Keratinocyte (primary cell): ENCODE data around the gene HP1BP3. TPM values are rescaled to one million over a fixed set of nuclear protein-coding genes. Genes with fewer than 3 reads are reported as not detected.
A peak's percentile ranks its signal among the peaks of the same experiment; 100 is the strongest.

Source experiments
- DNase-seq: peaks from one replicate; pipeline ENCODE4 v3.0.0-alpha.2; 2011; ENCODE audit warnings: low read depth, missing footprints, low spot score
- FAIRE-seq: peaks from 2 replicates; lab custom pipeline; 2011; peaks lifted over from hg19 to GRCh38; lab: Jason Lieb, UNC
- H2AFZ ChIP-seq: 2 replicates; pipeline ENCODE4 v1.6.0; 2012; ENCODE audit warnings: low read length, control low read depth, inconsistent platforms; ENCODE audit not compliant: control insufficient read depth
- H3K27ac ChIP-seq: 2 replicates; pipeline ENCODE4 v1.5.1; 2011; ENCODE audit warnings: low read length; ENCODE audit not compliant: control insufficient read depth, insufficient read depth
- H3K27me3 ChIP-seq: 3 replicates; pipeline ENCODE4 v1.6.0; 2011; ENCODE audit warnings: low read length; ENCODE audit not compliant: control insufficient read depth, insufficient read depth; ENCODE audit errors: extremely low read depth
- H3K36me3 ChIP-seq, 2 experiments: 2 replicates in 1 of 2; 3 replicates in 1 of 2; pipeline ENCODE4 v1.5.1; 2011; ENCODE audit warnings: low read length in 2 of 2, mild to moderate bottlenecking in 1 of 2; ENCODE audit not compliant: control insufficient read depth in 2 of 2, insufficient read depth in 2 of 2; ENCODE audit errors: extremely low read depth in 1 of 2
- H3K4me1 ChIP-seq: 3 replicates; pipeline ENCODE4 v1.5.1; 2011; ENCODE audit warnings: low read length; ENCODE audit not compliant: control insufficient read depth, insufficient read depth; ENCODE audit errors: extremely low read depth
- H3K4me2 ChIP-seq: 3 replicates; pipeline ENCODE4 v1.6.0; 2011; ENCODE audit warnings: low read depth, low read length; ENCODE audit not compliant: control insufficient read depth, insufficient read depth; ENCODE audit errors: extremely low read depth
- H3K4me3 ChIP-seq, 3 experiments: fragments of 200-600 bp in 1 of 3; sonication (generic) in 1 of 3; 2 replicates in 2 of 3; 3 replicates in 1 of 3; pipeline ENCODE4 v1.5.1; 2011 to 2016; ENCODE audit warnings: low read length in 3 of 3, mild to moderate bottlenecking in 3 of 3, control low read depth in 2 of 3, inconsistent platforms in 1 of 3, low read depth in 1 of 3, mixed read lengths in 1 of 3, mixed run types in 1 of 3, moderate library complexity in 1 of 3; ENCODE audit not compliant: control insufficient read depth in 2 of 3, insufficient read depth in 2 of 3; ENCODE audit errors: extremely low read depth in 1 of 3
- H3K79me2 ChIP-seq: 2 replicates; pipeline ENCODE4 v1.6.0; 2012; ENCODE audit warnings: low read length; ENCODE audit not compliant: control insufficient read depth, insufficient read depth
- H3K9ac ChIP-seq: 3 replicates; pipeline ENCODE4 v1.6.0; 2011; ENCODE audit warnings: low read length; ENCODE audit not compliant: control insufficient read depth, insufficient read depth; ENCODE audit errors: extremely low read depth
- H3K9me1 ChIP-seq: 3 replicates; pipeline ENCODE4 v1.6.0; 2011; ENCODE audit warnings: low read length; ENCODE audit not compliant: control insufficient read depth, insufficient read depth; ENCODE audit errors: extremely low read depth
- H3K9me3 ChIP-seq: 2 replicates; pipeline ENCODE4 v1.5.1; 2012; ENCODE audit warnings: low read depth, low read length; ENCODE audit not compliant: control insufficient read depth
- H4K20me1 ChIP-seq: 3 replicates; pipeline ENCODE4 v1.6.0; 2011; ENCODE audit warnings: low read length; ENCODE audit not compliant: control insufficient read depth, insufficient read depth; ENCODE audit errors: extremely low read depth
- EZH2 ChIP-seq: IDR thresholded peaks from one replicate; pipeline ENCODE4 v1.6.1; 2012; ENCODE audit warnings: inconsistent platforms, mild to moderate bottlenecking, low read length, moderate library complexity
- dilution Hi-C: fragments of 300-500 bp; cut with MboI; formaldehyde crosslinking; loops from one replicate; pipeline ENCODE4 v1.7.0; 2020; ENCODE audit warnings: low sequenced_read_pairs; ENCODE audit not compliant: extremely low pct_ligation_motif_present
- polyA plus RNA-seq, 5 experiments: library from polyadenylated mRNA; depleted of rRNA in 3 of 5; stranded (reverse) in 3 of 5; stranded (forward) in 1 of 5; unstranded in 1 of 5; fragments of >200 nt; gene quantifications; 1 replicate in 1 of 5; 2 replicates in 3 of 5; 3 replicates in 1 of 5; pipeline versions ENCODE4 v1.2.1 to v1.2.3, GENCODE V29; 2011 to 2012; ENCODE audit warnings: missing spikeins in 2 of 5, low read depth in 1 of 5, low replicate concordance in 1 of 5
- TF ChIP-seq, protein P1 (sequence below), 3 experiments: IDR thresholded peaks in 1 of 3; conservative IDR thresholded peaks in 1 of 3; optimal IDR thresholded peaks in 1 of 3; 2 replicates in 2 of 3; 3 replicates in 1 of 3; pipeline versions ENCODE3 to v1.5.1; 2011; ENCODE audit warnings: low read length in 3 of 3, mild to moderate bottlenecking in 3 of 3, moderate library complexity in 2 of 3, control low read depth in 1 of 3, inconsistent platforms in 1 of 3; ENCODE audit not compliant: insufficient read depth in 2 of 3; ENCODE audit errors: extremely low read depth in 1 of 3

HP1BP3 gene
- polyA plus RNA-seq, 1 donor (not counting 4 experiments of a cell fraction or from before 2014, with no cell fraction given): 148 TPM

DNA sequence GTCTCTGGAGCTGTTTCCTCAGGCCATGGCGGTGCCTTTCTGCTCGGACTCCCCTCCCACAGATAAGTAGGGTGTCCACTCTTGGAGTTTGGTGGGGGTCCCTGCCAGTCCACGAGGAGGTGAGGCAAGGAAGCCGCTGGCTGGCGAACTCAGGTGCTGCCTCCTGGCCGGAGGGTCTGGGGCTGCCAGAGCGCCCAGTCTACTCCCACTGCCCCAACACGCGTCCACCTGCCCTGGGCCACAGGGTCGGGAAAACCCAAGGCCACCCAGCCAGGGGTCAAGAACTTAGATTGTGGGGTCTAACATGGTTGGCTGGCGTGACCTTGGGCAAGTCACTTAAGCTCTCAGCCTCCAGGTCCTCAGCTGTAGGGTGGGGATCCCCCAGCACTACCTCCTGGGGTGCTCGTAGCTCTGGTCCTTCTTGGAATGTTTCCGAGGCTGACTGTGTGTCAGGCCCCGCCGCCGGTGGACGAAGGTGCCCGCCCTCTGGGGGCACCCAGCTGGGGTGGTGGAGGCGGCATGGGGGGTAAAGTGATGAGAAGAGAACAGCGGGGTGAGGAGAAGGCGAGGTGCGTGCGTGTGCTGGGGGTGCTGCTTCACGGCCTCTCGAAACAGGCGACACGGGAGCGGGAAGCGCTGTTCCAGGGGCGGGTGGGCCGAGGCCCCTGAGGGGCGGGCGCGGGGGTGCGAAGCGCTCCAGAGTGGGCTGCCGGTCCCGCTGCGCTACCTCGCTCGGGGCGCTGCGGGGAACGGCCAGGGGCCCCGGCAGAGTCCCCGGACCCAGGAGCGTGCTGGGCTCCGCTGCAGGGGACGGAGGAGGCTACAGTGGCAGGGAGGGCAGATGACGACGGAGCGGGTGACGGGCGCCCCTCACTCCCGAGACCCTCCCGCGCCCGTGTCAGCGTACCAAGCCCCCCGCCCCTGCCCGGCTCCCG is 55.8 kb downstream of the HP1BP3 start:
- Histone ChIP-seq H3K36me3 (peaks cover 12 to 29% of the 10 kb centered on the region in 2 experiments), H3K79me2 (peaks cover 53% of the 10 kb centered on the region), H3K4me2 (peak overlapping the region; percentile 70), H3K9ac (peak overlapping the region; percentile 88), H2AFZ (no peak overlapping the region), H3K4me3 (peak overlapping the region; percentile 69 to 89 (median 75)), H4K20me1 (no peaks in the 10 kb centered on the region), H3K4me1 (peaks cover 62% of the 10 kb centered on the region), H3K9me1 (no peaks in the 10 kb centered on the region), H3K27me3 (no peaks in the 10 kb centered on the region), H3K27ac (peak overlapping the region; percentile 85), H3K9me3 (no peaks in the 10 kb centered on the region)
- dilution Hi-C loops: no loop called here
- TF ChIP-seq, protein P1, sequence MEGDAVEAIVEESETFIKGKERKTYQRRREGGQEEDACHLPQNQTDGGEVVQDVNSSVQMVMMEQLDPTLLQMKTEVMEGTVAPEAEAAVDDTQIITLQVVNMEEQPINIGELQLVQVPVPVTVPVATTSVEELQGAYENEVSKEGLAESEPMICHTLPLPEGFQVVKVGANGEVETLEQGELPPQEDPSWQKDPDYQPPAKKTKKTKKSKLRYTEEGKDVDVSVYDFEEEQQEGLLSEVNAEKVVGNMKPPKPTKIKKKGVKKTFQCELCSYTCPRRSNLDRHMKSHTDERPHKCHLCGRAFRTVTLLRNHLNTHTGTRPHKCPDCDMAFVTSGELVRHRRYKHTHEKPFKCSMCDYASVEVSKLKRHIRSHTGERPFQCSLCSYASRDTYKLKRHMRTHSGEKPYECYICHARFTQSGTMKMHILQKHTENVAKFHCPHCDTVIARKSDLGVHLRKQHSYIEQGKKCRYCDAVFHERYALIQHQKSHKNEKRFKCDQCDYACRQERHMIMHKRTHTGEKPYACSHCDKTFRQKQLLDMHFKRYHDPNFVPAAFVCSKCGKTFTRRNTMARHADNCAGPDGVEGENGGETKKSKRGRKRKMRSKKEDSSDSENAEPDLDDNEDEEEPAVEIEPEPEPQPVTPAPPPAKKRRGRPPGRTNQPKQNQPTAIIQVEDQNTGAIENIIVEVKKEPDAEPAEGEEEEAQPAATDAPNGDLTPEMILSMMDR (optimal IDR thresholded peaks at IDR 0.05 in 1 of 3, IDR thresholded peaks at IDR 0.05 in 1 of 3, conservative IDR thresholded peaks at IDR 0.05 in 1 of 3; ENCODE audit: extremely low read depth in 1 of 3, insufficient read depth in 2 of 3, low read length in 3 of 3): no peak
- no peak for TF ChIP-seq EZH2
- no peak for DNase-seq
- FAIRE-seq: no peak

DNA sequence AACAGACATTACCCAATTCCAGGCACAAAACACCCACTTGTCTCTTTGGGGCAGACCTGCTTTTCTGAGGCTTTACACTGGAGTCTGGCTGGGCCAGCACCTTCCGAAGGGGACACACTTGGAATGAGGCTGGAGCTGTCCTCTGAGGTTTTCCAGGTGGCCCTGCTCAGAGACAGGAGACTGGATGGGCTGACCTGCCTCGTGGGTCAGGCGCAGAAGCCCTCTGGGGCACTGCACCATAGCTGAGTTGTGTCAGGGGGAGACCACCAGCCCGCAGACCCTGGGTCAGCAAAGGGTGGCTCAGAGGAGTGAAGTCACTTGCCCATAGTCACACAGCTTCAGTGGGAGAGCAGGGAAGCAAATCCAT is 56.4 kb downstream of the HP1BP3 start:
- dilution Hi-C loops: no loop called here
- Histone ChIP-seq H3K36me3 (peaks cover 13 to 34% of the 10 kb centered on the region in 2 experiments), H3K79me2 (peaks cover 57% of the 10 kb centered on the region), H3K9me1 (peaks cover 2% of the 10 kb centered on the region), H3K27me3 (no peaks in the 10 kb centered on the region), H3K27ac (peak overlapping the region; percentile 85), H4K20me1 (no peaks in the 10 kb centered on the region), H3K4me3 (peak overlapping the region; percentile 69 to 89 (median 75)), H3K4me2 (peak overlapping the region; percentile 70), H3K9ac (peak overlapping the region; percentile 88), H2AFZ (no peak overlapping the region), H3K9me3 (peaks cover under 1% of the 10 kb centered on the region), H3K4me1 (peaks cover 62% of the 10 kb centered on the region)
- TF ChIP-seq EZH2: no peak
- TF ChIP-seq, protein P1 (optimal IDR thresholded peaks at IDR 0.05 in 1 of 3, IDR thresholded peaks at IDR 0.05 in 1 of 3, conservative IDR thresholded peaks at IDR 0.05 in 1 of 3; ENCODE audit: extremely low read depth in 1 of 3, insufficient read depth in 2 of 3, low read length in 3 of 3): no peak
- DNase-seq: no peak
- FAIRE-seq: no peak
